Panc1 (cell line): Measurements from ENCODE around the gene MRPS7. TPM values are rescaled to one million over a fixed set of nuclear protein-coding genes. Genes with fewer than 3 reads are reported as not detected.
"Not testable (repeated sequence)": the region's sequence is repeated elsewhere in the genome, so short reads cannot be mapped to it uniquely, and the experiment has no call there.

ENCODE experiments used
- ATAC-seq: fragments of 200-7000 bp; cut with Tn5 transposase; 2 replicates; pipeline ENCODE4 v1.9.1; 2020; ENCODE audit warnings: mild to moderate bottlenecking, moderate library complexity
- BruUV-seq: library from RNA; stranded (reverse); fragments of 400-500 nt; replicated peaks from 2 replicates; lab custom pipeline; 2021; lab: Mats Ljungman, UMichigan
- CTCF ChIA-PET: fragments of 300-600 bp; sonication (Branson Sonifier 250); formaldehyde crosslinking; loops from one replicate; lab custom pipeline; 2022; ENCODE audit warnings: antibody characterized with exemption; lab: Charles Lee
- POLR2A ChIA-PET: fragments of 300-600 bp; sonication (Branson Sonifier 250); formaldehyde crosslinking; loops from one replicate; lab custom pipeline; 2022; ENCODE audit warnings: antibody characterized with exemption; lab: Charles Lee
- DNase-seq: peaks from one replicate; pipeline ENCODE4 v3.0.0-alpha.2; 2010; ENCODE audit warnings: low read depth, low spot score
- H3K27ac ChIP-seq: 2 replicates; pipeline ENCODE4 v1.5.1; 2011; ENCODE audit warnings: mild to moderate bottlenecking, low read length, inconsistent platforms
- H3K27me3 ChIP-seq: fragments of 200-500 bp; sonication (Bioruptor generic); 2 replicates; pipeline ENCODE4 v1.6.0; 2014; ENCODE audit warnings: low read length, inconsistent platforms; ENCODE audit not compliant: control insufficient read depth, insufficient read depth
- H3K36me3 ChIP-seq: fragments of 200-500 bp; sonication (Bioruptor generic); 2 replicates; pipeline ENCODE4 v1.5.1; 2014; ENCODE audit warnings: inconsistent platforms, mild to moderate bottlenecking, low read length, moderate library complexity; ENCODE audit not compliant: control insufficient read depth, insufficient read depth
- H3K4me1 ChIP-seq: 2 replicates; pipeline ENCODE4 v1.5.1; 2011; ENCODE audit warnings: inconsistent platforms, mild to moderate bottlenecking, low read length, moderate library complexity; ENCODE audit not compliant: control insufficient read depth, insufficient read depth
- H3K4me3 ChIP-seq, 2 experiments: 2 replicates each; pipeline ENCODE4 v1.5.1; 2011 to 2012; ENCODE audit warnings: low read depth in 2 of 2, low read length in 2 of 2, mild to moderate bottlenecking in 2 of 2, inconsistent platforms in 1 of 2, moderate library complexity in 1 of 2
- H3K9me3 ChIP-seq: fragments of 200-500 bp; sonication (Bioruptor generic); 2 replicates; pipeline ENCODE4 v1.5.1; 2014; ENCODE audit warnings: low read depth, mild to moderate bottlenecking, inconsistent platforms, low read length, moderate library complexity; ENCODE audit not compliant: control insufficient read depth, insufficient read depth
- POLR2AphosphoS5 ChIP-seq: IDR thresholded peaks from 2 replicates; pipeline ENCODE4 v1.6.1; 2012; ENCODE audit warnings: mild to moderate bottlenecking, low read depth, low read length, moderate library complexity
- SIN3A ChIP-seq: IDR thresholded peaks from 2 replicates; pipeline ENCODE4 v1.6.1; 2012; ENCODE audit warnings: low read depth, mild to moderate bottlenecking, low read length, moderate library complexity, borderline replicate concordance; ENCODE audit not compliant: insufficient read depth
- TCF7L2 ChIP-seq: IDR thresholded peaks from 2 replicates; pipeline ENCODE4 v1.6.1; 2011; ENCODE audit warnings: mild to moderate bottlenecking, low read depth, low read length, inconsistent platforms
- in situ Hi-C: cut with HindIII; loops from 2 replicates; pipeline ENCODE4 v1.10.0; 2016; ENCODE audit warnings: low sequenced_read_pairs, low pct_unique_long_range_greater_than_20kb
- intact Hi-C: fragments of 100-400 bp; cut with micrococcal nuclease; formaldehyde crosslinking; loops from one replicate; pipeline ENCODE4 v1.10.0; 2022; ENCODE audit not compliant: unreplicated experiment
- total RNA-seq: library from RNA; stranded (reverse); gene quantifications from one replicate; pipeline ENCODE4 v1.2.1, GENCODE V29; 2021; ENCODE audit not compliant: unreplicated experiment
- TF ChIP-seq, protein P1 (sequence below): fragments of 450-650 bp; IDR thresholded peaks from 2 replicates; pipeline ENCODE4 v1.5.1; 2017; ENCODE audit warnings: mild to moderate bottlenecking
- TF ChIP-seq, protein P2 (sequence below), 2 experiments: IDR thresholded peaks; 2 replicates each; pipeline ENCODE4 v1.6.1; 2011 to 2012; ENCODE audit warnings: low read depth in 2 of 2, control low read depth in 1 of 2, low read length in 1 of 2, mild to moderate bottlenecking in 1 of 2, moderate library complexity in 1 of 2; ENCODE audit not compliant: insufficient read depth in 1 of 2

The MRPS7 gene
- total RNA-seq, 1 experiment from 2014 or later = 85.0 TPM

DNA sequence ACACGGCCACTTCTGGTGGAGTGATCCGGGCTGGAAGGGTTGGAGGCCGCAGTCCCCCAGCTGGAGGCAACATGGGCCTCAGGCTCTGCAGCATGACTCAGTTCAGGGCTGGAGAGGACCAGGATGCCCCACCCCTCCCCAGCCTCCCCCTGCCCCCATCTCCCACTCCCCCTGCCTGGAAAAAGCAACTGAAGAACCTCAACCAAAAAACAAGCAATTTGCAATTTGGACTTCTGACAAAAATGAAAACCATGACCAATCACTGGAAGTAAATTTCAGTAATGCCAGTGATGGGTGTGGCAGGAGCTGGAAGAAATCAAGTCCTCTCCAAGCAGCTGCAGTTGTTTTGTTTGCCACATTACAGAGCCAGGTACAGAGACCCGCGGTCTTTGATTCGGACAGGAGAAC is 16.0 kb downstream of the MRPS7 start:
- BruUV-seq = no TSS peak
- POLR2A ChIA-PET = interaction anchor here (0.7 kb wide), 1 partner anchor 241 kb away, joined by 3 read pairs; no protein-coding TSS in a partner anchor
- in situ Hi-C loops = no loop called here
- Histone ChIP-seq H3K27me3 (no peaks in the 10 kb centered on the region), H3K9me3 (no peaks in the 10 kb centered on the region), H3K4me3 (no peak overlapping the region), H3K27ac (no peak overlapping the region), H3K4me1 (peaks cover 4% of the 10 kb centered on the region; the same call in 1 of the 2 replicates), H3K36me3 (no peaks in the 10 kb centered on the region)
- DNase-seq (no peak), ATAC-seq (no peak)
- TF ChIP-seq TCF7L2 (no peak), POLR2AphosphoS5 (no peak), SIN3A (no peak)
- TF ChIP-seq, protein P1, sequence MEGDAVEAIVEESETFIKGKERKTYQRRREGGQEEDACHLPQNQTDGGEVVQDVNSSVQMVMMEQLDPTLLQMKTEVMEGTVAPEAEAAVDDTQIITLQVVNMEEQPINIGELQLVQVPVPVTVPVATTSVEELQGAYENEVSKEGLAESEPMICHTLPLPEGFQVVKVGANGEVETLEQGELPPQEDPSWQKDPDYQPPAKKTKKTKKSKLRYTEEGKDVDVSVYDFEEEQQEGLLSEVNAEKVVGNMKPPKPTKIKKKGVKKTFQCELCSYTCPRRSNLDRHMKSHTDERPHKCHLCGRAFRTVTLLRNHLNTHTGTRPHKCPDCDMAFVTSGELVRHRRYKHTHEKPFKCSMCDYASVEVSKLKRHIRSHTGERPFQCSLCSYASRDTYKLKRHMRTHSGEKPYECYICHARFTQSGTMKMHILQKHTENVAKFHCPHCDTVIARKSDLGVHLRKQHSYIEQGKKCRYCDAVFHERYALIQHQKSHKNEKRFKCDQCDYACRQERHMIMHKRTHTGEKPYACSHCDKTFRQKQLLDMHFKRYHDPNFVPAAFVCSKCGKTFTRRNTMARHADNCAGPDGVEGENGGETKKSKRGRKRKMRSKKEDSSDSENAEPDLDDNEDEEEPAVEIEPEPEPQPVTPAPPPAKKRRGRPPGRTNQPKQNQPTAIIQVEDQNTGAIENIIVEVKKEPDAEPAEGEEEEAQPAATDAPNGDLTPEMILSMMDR = no peak
- TF ChIP-seq, protein P2, sequence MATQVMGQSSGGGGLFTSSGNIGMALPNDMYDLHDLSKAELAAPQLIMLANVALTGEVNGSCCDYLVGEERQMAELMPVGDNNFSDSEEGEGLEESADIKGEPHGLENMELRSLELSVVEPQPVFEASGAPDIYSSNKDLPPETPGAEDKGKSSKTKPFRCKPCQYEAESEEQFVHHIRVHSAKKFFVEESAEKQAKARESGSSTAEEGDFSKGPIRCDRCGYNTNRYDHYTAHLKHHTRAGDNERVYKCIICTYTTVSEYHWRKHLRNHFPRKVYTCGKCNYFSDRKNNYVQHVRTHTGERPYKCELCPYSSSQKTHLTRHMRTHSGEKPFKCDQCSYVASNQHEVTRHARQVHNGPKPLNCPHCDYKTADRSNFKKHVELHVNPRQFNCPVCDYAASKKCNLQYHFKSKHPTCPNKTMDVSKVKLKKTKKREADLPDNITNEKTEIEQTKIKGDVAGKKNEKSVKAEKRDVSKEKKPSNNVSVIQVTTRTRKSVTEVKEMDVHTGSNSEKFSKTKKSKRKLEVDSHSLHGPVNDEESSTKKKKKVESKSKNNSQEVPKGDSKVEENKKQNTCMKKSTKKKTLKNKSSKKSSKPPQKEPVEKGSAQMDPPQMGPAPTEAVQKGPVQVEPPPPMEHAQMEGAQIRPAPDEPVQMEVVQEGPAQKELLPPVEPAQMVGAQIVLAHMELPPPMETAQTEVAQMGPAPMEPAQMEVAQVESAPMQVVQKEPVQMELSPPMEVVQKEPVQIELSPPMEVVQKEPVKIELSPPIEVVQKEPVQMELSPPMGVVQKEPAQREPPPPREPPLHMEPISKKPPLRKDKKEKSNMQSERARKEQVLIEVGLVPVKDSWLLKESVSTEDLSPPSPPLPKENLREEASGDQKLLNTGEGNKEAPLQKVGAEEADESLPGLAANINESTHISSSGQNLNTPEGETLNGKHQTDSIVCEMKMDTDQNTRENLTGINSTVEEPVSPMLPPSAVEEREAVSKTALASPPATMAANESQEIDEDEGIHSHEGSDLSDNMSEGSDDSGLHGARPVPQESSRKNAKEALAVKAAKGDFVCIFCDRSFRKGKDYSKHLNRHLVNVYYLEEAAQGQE (IDR thresholded peaks at IDR 0.05; ENCODE audit: insufficient read depth in 1 of 2, low read depth in 2 of 2, low read length in 1 of 2) = no peak
- intact Hi-C loops = no loop called here
- CTCF ChIA-PET = interaction anchor here (0.5 kb wide), 1 partner anchor 130 kb away, joined by 3 read pairs; no protein-coding TSS in a partner anchor

DNA sequence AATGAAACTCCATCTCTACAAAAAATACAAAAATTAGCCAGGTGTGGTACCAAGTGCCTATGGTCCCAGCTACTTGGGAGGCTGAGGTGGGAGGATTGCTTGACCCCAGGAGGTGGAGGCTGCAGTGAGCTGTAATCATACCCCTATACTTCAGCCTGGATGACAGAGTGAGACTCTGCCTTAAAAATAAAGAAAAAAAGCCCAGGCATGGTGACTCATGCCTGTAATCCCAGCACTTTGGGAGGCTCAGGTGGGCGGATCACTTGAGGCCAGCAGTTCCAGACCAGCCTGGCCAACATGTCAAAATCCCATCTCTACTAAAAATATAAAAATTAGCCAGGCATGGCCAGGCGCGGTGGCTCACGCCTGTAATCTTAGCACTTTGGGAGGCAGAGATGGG is 18.5 kb downstream of the MRPS7 start:
- H3K36me3 ChIP-seq, DNase-seq, H3K27me3 ChIP-seq, intact Hi-C loops, ATAC-seq, H3K9me3 ChIP-seq, POLR2A ChIA-PET, CTCF ChIA-PET, BruUV-seq, in situ Hi-C loops, H3K27ac ChIP-seq, H3K4me1 ChIP-seq, H3K4me3 ChIP-seq: not testable (repeated sequence)

DNA sequence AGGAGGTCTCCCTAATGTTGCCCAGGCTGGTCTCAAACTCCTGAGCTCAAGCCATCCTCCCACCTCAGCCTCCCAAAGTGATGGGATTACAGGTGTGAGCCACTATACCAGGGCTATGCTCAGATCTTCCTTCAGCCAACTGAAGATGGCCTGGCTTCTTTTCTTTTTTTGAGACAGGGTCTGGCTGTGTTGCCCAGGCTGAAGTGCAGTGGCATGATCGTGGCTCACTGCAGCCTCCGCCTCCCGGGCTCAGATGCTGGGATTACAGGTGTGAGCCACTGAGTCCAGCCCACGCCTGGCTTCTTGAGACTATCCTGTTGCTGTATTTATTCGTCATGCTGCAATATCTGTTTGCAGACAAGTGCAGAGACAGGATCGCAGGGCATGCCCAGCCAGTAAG is 23.4 kb downstream of the MRPS7 start:
- CTCF ChIA-PET = interaction anchor here (0.7 to 1.5 kb wide), 2 partner anchors 14 to 173 kb away, joined by 3 to 8 read pairs; partner anchors contain the start of gene MIF4GD
- intact Hi-C loops = no loop called here
- ATAC-seq = no peak

More for the DNA sequence above, 23.4 kb downstream of the MRPS7 start:
- Histone ChIP-seq H3K27me3 (no peaks in the 10 kb centered on the region), H3K9me3 (no peaks in the 10 kb centered on the region), H3K27ac (no peak overlapping the region), H3K4me1 (peaks cover 5% of the 10 kb centered on the region), H3K36me3 (peaks cover 2% of the 10 kb centered on the region; the same call in 1 of the 2 replicates), H3K4me3 (no peak overlapping the region)
- BruUV-seq = no TSS peak
- no peak for DNase-seq
- TF ChIP-seq SIN3A (no peak), POLR2AphosphoS5 (no peak), TCF7L2 (no peak)
- TF ChIP-seq, protein P1 = no peak
- TF ChIP-seq, protein P2 (IDR thresholded peaks at IDR 0.05; ENCODE audit: insufficient read depth in 1 of 2, low read depth in 2 of 2, low read length in 1 of 2) = no peak
- in situ Hi-C loops = no loop called here
- POLR2A ChIA-PET = interaction anchor here (0.6 to 0.8 kb wide), 2 partner anchors 11 to 52 kb away, joined by 3 to 4 read pairs; no protein-coding TSS in a partner anchor
